ENCODE measurements around the gene ZNF827. TPM values are rescaled to one million over a fixed set of nuclear protein-coding genes. Genes with fewer than 3 reads are reported as not detected.

Gene ZNF827
- total RNA-seq, 1 experiment from 2014 or later, result 9.8 TPM

- ATAC-seq (no peak), DNase-seq (peak; percentile 47)
- Histone ChIP-seq H3K36me3 (ENCODE audit: low read depth, low read length) (no peaks in the 10 kb centered on the region), H3K9ac (ENCODE audit: low read length) (no peak overlapping the region), H3K79me2 (ENCODE audit: low read length) (no peaks in the 10 kb centered on the region), H3F3A (ENCODE audit: low read length, unreplicated experiment) (peaks cover 10% of the 10 kb centered on the region), H3K4me3 (ENCODE audit: low read length) (no peak overlapping the region), H3K27ac (ENCODE audit: low read length) (peak overlapping the region; percentile 94), H2AFZ (ENCODE audit: low read length) (peak overlapping the region; percentile 19; the same call in 1 of the 2 replicates), H3K9me3 (ENCODE audit: low read length) (no peaks in the 10 kb centered on the region), H3K4me2 (ENCODE audit: low read length) (peak overlapping the region; percentile 80), H3K4me1 (ENCODE audit: insufficient read depth, low read length) (peaks cover 46% of the 10 kb centered on the region), H3K27me3 (ENCODE audit: low read length) (no peaks in the 10 kb centered on the region), H3K9me2 (replicated peaks; ENCODE audit: low read length) (no peaks in the 10 kb centered on the region), H4K20me1 (ENCODE audit: low read length) (no peaks in the 10 kb centered on the region)
- ChIA-PET CTCF (no interaction called here), POLR2A (ENCODE audit: unreplicated experiment) (no interaction called here)
- TF ChIP-seq EZH2 (IDR thresholded peaks at IDR 0.05; ENCODE audit: low read length, unreplicated experiment) (no peak), EZH2phosphoT487 (IDR thresholded peaks at IDR 0.05; ENCODE audit: borderline replicate concordance, low read length) (no peak)
- TF ChIP-seq, protein P1, sequence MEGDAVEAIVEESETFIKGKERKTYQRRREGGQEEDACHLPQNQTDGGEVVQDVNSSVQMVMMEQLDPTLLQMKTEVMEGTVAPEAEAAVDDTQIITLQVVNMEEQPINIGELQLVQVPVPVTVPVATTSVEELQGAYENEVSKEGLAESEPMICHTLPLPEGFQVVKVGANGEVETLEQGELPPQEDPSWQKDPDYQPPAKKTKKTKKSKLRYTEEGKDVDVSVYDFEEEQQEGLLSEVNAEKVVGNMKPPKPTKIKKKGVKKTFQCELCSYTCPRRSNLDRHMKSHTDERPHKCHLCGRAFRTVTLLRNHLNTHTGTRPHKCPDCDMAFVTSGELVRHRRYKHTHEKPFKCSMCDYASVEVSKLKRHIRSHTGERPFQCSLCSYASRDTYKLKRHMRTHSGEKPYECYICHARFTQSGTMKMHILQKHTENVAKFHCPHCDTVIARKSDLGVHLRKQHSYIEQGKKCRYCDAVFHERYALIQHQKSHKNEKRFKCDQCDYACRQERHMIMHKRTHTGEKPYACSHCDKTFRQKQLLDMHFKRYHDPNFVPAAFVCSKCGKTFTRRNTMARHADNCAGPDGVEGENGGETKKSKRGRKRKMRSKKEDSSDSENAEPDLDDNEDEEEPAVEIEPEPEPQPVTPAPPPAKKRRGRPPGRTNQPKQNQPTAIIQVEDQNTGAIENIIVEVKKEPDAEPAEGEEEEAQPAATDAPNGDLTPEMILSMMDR (conservative IDR thresholded peaks at IDR 0.05; ENCODE audit: low read depth, low read length), result no peak
- intact Hi-C loops (cut with micrococcal nuclease), result loop anchor here (10.0 kb wide), 2 partner anchors 108 to 552 kb away; partner anchors contain the start of gene OTUD4
- BruUV-seq (replicated peaks), result no TSS peak
Observed at GRCh38 chr4:145736241-145736831, 202.3 kb downstream of the ZNF827 start.

GRCh38 chr4:145735827-145736226, 202.8 kb downstream of the ZNF827 start:
- ATAC-seq, result no peak
- Histone ChIP-seq H4K20me1 (ENCODE audit: low read length) (no peaks in the 10 kb centered on the region), H3K9me3 (ENCODE audit: low read length) (no peaks in the 10 kb centered on the region), H3K27me3 (ENCODE audit: low read length) (no peaks in the 10 kb centered on the region), H3K36me3 (ENCODE audit: low read depth, low read length) (no peaks in the 10 kb centered on the region), H3K4me2 (ENCODE audit: low read length) (peak overlapping the region; percentile 80), H3K79me2 (ENCODE audit: low read length) (no peaks in the 10 kb centered on the region), H3K4me1 (ENCODE audit: insufficient read depth, low read length) (peaks cover 50% of the 10 kb centered on the region), H3K4me3 (ENCODE audit: low read length) (peak overlapping the region; percentile 49; the same call in 1 of the 2 replicates), H3F3A (ENCODE audit: low read length, unreplicated experiment) (peaks cover 10% of the 10 kb centered on the region), H3K9me2 (replicated peaks; ENCODE audit: low read length) (no peaks in the 10 kb centered on the region), H2AFZ (ENCODE audit: low read length) (0 out of 2 replicates have a peak overlapping the region, but pooled peaks have one; percentile 24), H3K9ac (ENCODE audit: low read length) (no peak overlapping the region), H3K27ac (ENCODE audit: low read length) (peak overlapping the region; percentile 94)
- ChIA-PET POLR2A (ENCODE audit: unreplicated experiment) (no interaction called here), CTCF (no interaction called here)
- intact Hi-C loops (cut with micrococcal nuclease), result loop anchor here (1.0 to 10.0 kb wide), 5 partner anchors 47 to 551 kb away; partner anchors contain the start of gene OTUD4
- TF ChIP-seq EZH2phosphoT487 (IDR thresholded peaks at IDR 0.05; ENCODE audit: borderline replicate concordance, low read length), result no peak
- TF ChIP-seq, protein P1 (conservative IDR thresholded peaks at IDR 0.05; ENCODE audit: low read depth, low read length), result no peak
- no peak for TF ChIP-seq EZH2 (IDR thresholded peaks at IDR 0.05; ENCODE audit: low read length, unreplicated experiment)
- peak; percentile 42 for DNase-seq
- TSS peak; percentile 67 for BruUV-seq (replicated peaks)

DNA sequence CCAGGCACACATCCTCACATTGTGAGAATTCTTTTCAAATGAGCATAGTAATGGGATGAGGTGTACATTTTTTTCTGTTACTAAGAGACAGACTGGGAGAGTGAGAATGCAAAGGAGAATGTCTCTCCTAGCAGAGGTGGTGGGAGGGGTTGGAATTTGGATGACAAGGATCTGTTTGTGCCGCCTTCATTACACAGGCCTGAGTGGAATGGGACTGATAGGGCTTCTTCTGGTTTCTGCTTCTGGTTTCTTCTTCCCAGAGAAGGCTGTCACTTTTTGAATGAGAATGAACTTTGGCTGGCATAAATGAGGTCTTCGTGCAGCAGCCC, 203.3 kb downstream of the ZNF827 start:
- peak overlapping the region; percentile 52; the same call in 1 of the 2 replicates for H3K9ac ChIP-seq (ENCODE audit: low read length)
- peaks cover 10% of the 10 kb centered on the region for H3F3A ChIP-seq (ENCODE audit: low read length, unreplicated experiment)
- H3K4me1 ChIP-seq (ENCODE audit: insufficient read depth, low read length), result peaks cover 51% of the 10 kb centered on the region
- H2AFZ ChIP-seq (ENCODE audit: low read length), result peak overlapping the region; percentile 84; the same call in 1 of the 2 replicates
- no peaks in the 10 kb centered on the region for H3K9me3 ChIP-seq (ENCODE audit: low read length)
- DNase-seq (peak; percentile 94), ATAC-seq (peak; percentile 40)
- H3K4me2 ChIP-seq (ENCODE audit: low read length), result peak overlapping the region; percentile 80
- H4K20me1 ChIP-seq (ENCODE audit: low read length), result no peaks in the 10 kb centered on the region
- POLR2A ChIA-PET (ENCODE audit: unreplicated experiment), result no interaction called here
- H3K36me3 ChIP-seq (ENCODE audit: low read depth, low read length), result no peaks in the 10 kb centered on the region
- H3K27ac ChIP-seq (ENCODE audit: low read length), result peak overlapping the region; percentile 94
- H3K79me2 ChIP-seq (ENCODE audit: low read length), result no peaks in the 10 kb centered on the region
- intact Hi-C loops (cut with micrococcal nuclease), result loop anchor here (1.0 to 10.0 kb wide), 5 partner anchors 47 to 551 kb away; partner anchors contain the start of gene OTUD4
- BruUV-seq (replicated peaks), result no TSS peak
- CTCF ChIA-PET, result no interaction called here
- no peaks in the 10 kb centered on the region for H3K9me2 ChIP-seq (replicated peaks; ENCODE audit: low read length)
- TF ChIP-seq EZH2 (IDR thresholded peaks at IDR 0.05; ENCODE audit: low read length, unreplicated experiment), result no peak
- TF ChIP-seq, protein P1 (conservative IDR thresholded peaks at IDR 0.05; ENCODE audit: low read depth, low read length), result no peak
- no peak for TF ChIP-seq EZH2phosphoT487 (IDR thresholded peaks at IDR 0.05; ENCODE audit: borderline replicate concordance, low read length)
- peak overlapping the region; percentile 49; the same call in 1 of the 2 replicates for H3K4me3 ChIP-seq (ENCODE audit: low read length)
- H3K27me3 ChIP-seq (ENCODE audit: low read length), result no peaks in the 10 kb centered on the region

Measured in PC-3 (cell line).